PC-9 (cell line): ENCODE data around the gene PTPRT.

Experiments
- CTCF ChIP-seq: fragments of 200-600 bp; sonication (generic); conservative IDR thresholded peaks from 2 replicates; pipeline ENCODE4 v1.6.1; 2017; ENCODE audit warnings: mixed run types, antibody characterized with exemption, mild to moderate bottlenecking, moderate library complexity
- EZH2 ChIP-seq: fragments of 200-600 bp; sonication (generic); IDR thresholded peaks from 2 replicates; pipeline ENCODE4 v1.8.0; 2017; ENCODE audit warnings: antibody characterized with exemption, low read depth

DNA sequence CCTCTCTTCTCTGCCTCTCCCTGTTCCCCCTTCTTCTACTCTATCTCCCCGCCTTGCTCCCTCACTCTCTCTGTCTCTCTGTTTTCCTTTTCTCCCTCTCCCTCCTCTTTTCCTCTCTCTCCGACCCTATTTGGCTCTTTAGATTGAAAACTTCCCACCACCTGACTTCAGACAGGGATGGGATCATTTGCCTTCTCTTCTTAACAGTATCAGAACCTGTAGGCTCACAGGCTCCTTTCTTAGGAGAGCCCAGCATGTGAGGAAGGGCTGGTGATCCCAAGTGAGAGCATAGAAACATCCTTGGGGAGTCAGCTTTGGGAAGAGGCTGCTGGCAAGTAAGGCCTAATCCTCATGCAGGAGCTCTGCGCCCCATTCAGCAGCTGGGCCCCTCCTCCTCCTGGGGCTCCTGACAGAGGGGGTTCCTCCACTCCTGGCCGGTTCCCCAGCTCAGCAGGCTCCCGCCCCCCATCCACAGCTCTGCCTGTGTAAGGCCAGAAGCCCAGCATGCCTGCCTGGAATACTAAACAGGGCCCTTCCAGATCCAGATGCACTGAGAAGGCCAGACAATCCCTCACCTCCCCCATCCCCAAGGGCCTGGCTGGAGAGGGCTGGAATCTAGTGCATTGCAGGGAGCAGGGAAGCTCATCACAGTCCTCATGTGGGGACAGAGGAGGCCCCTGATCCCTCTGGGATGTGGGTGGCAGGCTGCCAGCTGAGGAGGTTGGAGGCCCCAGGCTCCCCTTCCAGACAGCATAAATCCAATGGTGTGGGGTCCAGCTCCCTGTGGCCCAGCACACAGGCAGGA is 93.4 kb downstream of the PTPRT start:
- no peak for TF ChIP-seq CTCF
- TF ChIP-seq EZH2, result no peak
